Non-pigmented ciliary epithelial cell (primary cell): ENCODE measurements around the gene OR4M1.
"Not testable (repeated sequence)": the region's sequence is repeated elsewhere in the genome, so short reads cannot be mapped to it uniquely, and the experiment has no call there.

Experiments
- DNase-seq: peaks from one replicate; pipeline ENCODE4 v3.0.0-alpha.2; 2010; ENCODE audit warnings: low read depth

OR4M1 gene, protein sequence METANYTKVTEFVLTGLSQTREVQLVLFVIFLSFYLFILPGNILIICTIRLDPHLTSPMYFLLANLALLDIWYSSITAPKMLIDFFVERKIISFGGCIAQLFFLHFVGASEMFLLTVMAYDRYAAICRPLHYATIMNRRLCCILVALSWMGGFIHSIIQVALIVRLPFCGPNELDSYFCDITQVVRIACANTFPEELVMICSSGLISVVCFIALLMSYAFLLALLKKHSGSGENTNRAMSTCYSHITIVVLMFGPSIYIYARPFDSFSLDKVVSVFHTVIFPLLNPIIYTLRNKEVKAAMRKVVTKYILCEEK

DNA sequence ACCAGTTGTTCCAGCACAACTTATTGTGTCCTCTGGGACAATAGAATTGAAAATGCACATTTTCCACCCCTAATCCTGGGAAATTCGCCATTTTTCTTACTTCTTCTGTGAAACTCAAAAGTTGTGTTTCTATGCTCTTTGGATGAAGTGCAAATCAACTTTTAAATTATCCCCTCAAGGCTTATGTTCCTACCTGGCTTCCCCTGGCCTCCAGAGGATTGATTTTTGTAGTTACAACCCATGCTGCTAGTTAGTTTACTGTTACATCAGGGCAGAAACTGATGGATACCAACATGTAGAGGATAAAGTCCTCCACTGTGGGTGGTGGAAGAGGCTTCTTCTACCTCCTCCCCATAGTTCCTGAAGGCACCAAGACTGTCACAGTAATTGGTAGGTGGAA is at the start of gene OR4M1:
TSS of gene OR4M1 (plus strand) at position 301 of the 400 bp plus-strand sequence. CDS start 6,819 bp downstream, outside the sequence.
- DNase-seq = not testable (repeated sequence)

DNA sequence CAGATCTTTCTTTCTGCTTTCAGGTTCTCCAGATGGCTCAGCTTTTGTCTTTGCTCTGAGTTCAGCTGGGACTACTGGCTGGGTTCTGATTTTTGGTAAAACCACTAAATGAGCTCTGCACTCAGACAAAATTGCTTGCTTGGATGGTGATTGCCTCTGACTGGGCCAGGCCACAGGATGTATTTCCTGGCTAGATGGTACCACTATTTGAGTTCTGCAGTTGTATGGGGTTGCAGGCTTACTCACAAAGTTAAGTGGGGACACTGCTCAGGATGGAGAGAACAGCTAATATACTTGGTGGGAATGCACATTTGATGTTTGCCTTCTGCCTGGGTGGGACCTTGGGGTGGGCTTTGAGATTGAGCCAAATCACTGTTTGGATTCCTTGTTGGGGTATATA is 43.9 kb upstream of the OR4M1 start:
- no peak for DNase-seq

DNA sequence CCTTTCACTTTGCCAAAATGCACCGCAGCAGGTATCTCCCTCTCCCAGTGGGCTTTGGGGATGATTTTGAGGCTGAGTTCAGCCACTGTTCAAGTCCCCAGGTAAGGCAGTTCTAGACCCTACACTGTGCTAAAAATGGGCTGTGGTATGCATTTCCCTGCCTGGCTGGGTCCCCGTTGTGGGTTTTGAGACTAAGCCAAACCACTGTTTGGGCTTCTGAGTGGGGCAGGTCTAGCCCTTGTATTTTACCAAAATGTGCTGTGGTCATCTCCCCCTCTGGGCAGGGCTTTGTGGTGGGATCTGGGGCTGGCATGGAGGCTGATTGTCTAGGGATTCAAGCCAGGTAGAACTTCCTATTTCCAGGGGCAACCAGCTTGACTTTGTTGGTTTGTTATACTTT is 43.5 kb upstream of the OR4M1 start:
- no peak for DNase-seq

DNA sequence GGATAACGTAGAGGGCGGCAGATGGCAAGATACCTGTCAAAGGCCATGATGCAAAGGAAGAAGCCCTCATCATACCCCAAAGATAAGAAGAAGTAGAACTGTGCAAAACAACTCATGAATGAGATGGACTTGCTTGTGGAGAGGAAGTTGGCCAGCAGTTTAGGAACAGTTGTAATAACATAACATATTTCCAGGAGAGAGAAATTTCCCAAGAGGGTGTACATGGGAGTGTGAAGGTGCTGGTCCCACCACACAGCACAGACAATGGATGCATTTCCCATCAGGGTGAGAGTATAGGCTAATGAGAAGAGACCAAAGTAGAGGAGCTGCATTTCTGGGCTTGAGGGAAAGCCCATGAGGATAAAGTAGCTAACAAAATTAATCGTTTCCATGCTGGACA is 39.4 kb upstream of the OR4M1 start:
- not testable (repeated sequence) for DNase-seq

DNA sequence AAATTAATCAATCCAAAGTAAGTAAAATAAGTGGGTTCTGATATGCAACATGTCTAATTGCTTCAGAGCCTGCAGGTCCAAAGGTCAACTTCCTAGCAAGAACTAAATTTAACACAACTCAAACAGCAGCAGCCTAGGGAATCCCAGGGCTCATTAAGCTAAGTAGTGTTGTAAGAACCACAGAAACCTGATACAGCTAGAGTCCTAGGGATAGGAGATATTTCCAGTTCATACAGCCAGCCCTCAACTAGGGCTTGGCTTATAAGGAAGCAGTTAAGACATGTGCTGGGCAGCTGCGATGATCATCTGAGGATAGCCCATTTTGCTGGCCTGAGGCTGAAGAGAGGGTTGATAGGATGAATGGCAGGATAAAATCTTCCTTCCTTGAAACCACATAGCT is 30.0 kb upstream of the OR4M1 start, which contains the start of gene OR4Q3:
TSS of gene OR4Q3 (plus strand) at position 316 of the 400 bp plus-strand sequence.
- no peak for DNase-seq

DNA sequence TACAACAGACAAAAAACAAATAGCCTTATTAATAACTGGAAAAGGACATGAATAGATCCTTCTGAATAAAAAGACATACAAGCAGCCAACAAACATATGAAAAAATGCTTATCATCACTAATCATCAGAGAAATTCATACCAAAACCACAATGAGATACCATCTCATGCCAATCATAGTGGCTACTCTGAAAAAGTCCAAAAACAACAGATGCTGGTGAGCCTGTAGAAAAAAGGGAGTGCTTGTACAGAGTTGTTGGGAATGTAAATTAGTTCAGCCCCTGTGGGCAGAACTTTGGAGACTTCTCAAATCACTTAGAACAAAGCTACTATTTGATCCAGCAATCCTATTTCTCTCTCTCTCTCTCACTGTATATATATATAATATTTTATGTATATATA is 21.0 kb upstream of the OR4M1 start:
- not testable (repeated sequence) for DNase-seq

DNA sequence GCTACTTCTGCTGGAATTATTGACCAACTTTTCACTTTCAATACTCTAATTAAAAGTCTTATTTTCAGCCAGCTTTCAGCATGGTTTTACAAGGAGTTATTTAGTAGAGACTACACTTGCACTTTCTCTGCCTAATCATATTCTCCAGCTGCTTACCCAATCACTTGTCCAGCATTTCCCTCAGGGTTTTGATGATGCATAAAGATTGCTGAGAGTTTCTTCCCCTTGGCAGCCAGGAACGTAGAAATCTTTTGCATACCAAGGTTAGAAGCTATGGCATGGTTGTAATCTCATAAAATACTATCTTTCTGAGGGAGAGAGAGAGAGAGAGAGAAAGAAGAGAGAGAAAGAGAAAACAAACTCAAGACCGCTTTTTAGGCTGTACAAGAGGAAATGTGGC is 19.1 kb upstream of the OR4M1 start:
- no peak for DNase-seq

DNA sequence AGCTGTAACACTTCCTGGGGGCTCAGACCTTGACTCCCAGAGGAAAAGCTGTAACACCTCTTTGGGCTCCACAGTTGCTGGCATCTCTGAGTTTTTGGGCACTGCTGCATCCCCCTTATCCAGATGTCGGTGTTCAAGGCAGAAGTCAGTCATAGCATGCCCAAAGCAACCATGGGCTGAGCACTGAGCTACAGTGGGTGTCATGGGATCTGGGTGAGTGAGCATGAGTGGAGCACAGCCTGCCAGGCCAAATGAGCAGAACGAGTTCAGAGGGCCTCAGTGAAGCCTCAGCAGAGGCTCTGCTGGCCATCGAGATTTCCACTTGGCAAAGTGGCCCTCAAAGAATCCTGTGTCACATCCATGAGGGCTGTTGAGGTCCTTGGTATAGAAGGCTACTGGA is 1.8 kb upstream of the OR4M1 start:
- DNase-seq = not testable (repeated sequence)

DNA sequence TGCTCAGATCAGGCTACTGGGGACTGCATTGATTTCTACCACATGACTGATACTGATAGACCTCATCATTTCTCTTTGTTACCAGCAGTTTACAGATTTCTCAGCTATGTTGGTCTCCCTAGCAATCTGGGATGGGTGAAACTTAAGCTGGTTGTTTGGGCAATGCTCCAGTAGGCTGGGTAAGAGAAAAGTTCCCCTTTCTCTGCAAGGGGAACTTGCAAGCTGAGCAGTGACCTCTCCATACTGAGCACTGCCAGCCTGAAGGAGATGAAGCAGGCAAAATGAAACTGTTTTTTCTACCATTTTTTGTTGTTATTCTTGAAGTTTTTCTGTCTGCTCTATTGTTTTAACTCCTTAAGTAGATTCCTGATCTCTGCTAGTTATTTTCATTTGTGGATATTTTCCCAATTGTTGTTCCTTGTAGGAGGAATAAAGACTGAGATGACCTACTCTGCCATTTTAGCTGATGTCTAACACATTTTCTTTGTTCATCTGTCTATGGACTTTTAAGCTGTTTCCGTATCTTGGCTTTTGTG is 1.3 kb upstream of the OR4M1 start:
- no peak for DNase-seq

DNA sequence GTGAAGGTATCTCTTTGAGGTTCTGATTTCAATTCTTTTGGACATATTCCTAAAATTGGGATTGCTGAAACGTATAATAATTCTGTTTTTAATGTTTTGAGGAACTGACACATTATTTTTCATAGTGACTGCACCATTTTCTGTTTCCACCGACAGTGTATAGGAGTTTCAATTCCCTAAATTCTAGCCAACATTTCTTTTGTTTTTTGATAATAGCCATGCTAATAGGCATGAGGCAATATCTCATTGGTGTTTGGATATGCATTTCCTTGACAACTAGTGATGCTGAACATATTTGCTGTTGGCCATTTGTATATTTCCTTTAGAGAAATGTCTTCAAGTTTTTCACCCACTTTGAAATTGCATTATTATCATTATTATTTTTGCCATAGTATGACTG is 850 bp upstream of the OR4M1 start:
- not testable (repeated sequence) for DNase-seq

DNA sequence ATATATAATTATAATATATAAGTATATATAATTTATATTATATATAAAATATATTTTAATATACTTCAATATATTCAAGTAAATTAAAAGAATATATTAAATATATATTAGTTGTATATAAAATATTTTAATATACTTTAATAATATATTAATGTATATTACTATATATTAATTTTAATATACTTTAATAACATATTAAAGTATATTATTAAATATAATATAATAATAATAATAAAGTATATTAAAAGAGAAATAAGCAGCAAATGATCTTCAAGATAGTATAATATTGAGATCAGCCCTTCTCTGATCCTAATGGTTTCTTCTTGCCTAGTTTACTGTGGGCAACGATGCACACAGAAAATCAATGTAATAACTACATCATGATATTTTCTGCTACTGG is 2.3 kb downstream of the OR4M1 start:
- DNase-seq = no peak

DNA sequence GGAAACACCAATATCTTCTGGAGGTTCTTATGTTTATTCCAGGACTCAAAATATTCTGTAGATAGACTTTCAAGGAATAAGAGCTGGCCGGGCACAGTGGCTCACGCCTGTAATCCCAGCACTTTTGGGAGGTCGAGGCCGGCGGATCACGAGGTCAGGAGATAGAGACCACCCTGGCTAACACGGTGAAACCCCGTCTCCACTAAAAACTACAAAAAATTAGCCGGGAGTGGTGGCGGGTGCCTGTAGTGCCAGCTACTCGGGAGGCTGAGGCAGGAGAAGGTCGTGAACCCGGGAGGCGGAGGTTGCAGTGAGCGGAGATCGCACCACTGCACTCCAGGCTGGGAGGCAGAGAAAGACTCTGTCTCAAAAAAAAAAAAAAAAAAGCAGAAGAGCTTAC is 12.5 kb downstream of the OR4M1 start:
- DNase-seq = not testable (repeated sequence)

DNA sequence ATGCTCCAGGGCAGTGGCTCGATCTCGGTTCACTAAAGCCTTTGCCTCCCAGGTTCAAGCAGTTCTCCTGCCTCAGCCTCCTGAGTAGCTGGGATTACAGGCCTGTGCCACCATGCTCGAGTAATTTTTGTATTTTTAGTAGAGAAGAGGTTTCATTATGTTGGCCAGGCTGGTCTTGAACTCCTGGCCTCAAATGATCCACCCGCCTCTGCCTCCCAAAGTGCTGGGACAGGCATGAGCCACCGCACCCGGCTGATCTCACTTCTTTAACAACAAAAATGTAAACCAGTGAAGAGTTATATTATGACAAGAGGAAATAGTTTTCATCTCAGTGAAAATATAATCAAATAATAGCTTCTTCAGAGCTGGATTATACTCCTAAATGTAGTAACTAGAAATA is 14.0 kb downstream of the OR4M1 start:
- DNase-seq = not testable (repeated sequence)

DNA sequence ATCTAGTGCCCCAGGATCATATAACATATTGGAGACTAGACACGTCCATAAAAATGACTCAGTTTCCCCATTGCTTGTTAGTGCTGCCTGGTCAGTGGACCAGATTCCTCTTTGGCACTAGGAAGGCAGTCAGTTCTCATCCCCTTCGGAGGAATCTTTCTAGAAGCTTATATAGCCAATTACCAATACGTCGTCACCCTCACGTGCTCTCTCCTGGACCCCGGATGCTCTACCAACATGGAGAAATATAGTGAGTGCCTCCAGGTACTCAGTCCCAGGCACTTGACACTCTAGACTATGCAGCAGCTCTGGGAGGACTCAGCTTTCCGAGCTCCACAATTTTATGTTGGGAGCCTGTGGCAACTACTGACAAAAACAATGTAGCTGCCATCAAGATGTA is 14.8 kb downstream of the OR4M1 start:
- DNase-seq = not testable (repeated sequence)

DNA sequence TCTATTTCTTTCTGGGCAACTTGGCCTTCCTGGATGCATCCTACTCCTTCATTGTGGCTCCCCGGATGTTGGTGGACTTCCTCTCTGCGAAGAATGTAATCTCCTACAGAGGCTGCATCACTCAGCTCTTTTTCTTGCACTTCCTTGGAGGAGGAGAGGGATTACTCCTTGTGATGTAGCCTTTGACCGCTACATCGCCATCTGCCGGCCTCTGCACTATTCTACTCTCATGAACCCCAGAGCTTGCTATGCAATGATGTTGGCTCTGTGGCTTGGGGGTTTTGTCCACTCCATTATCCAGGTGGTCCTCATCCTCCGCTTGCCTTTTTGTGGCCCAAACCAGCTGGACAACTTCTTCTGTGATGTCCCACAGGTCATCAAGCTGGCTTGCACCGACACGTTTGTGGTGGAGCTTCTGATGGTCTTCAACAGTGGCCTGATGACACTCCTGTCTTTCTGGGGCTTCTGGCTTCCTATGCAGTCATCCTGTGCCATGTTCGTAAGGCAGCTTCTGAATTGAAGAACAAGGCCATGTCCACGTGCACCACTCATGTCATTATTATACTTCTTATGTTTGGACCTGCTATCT is 23.3 kb downstream of the OR4M1 start:
- DNase-seq = not testable (repeated sequence)

DNA sequence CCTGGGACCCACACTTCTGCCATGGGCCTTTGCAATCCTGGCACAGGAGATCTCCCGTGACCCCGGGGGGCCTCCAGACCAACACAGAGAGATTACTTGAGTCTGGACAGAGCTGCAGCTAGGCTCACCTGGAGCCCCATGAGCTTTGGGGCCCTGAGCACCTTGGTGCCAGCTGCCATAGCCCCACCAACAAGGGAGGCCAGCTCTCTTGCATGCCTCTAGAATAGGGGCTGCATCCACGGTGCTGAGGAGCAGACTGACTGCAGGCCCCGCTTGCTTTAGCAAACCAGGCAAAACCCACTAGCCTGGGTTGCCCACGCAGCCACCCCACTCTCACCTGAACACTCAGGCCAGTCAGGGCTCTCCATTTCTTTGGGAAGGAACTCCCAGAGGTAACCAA is 26.6 kb downstream of the OR4M1 start:
- DNase-seq = no peak

DNA sequence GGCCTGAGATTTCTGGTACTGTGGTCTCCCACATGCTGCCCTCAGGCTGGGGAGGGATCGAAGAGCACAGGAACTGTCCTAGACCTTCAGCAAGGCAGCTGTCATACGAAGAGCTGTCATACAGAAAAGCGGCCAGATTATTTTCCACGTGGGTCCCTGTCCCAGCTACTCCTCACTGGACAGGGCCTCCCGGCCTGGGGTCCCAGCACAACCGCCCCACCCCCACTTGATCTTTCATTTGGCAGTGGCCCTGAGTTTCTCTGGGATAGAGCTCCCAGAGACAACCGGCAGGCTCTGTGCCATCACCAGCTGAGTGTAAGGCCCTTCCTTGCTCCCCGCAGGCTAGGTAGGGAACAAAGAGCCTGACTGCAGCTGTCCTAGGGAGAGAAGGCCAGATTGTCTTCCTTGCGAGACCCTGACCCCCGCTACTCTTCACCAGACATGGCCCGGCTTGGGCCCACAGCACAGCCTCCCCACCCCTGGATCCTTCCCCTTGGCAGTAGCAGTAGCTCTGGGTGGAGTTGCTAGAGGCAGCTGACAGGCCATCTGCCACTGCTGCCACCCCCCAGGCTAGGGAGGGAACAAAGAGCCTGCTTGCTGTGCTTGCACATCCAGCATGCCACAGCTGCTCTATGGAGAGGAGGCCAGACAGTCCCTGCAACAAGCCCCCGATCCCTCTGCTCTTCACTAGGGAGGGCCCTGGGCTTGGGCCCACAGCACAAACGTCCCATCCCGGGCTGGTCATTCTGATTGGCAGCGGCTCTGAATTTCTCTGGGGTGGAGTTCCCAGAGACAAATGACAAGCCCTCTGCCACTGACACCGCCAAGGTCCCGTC is 27.2 kb downstream of the OR4M1 start:
- no peak for DNase-seq

DNA sequence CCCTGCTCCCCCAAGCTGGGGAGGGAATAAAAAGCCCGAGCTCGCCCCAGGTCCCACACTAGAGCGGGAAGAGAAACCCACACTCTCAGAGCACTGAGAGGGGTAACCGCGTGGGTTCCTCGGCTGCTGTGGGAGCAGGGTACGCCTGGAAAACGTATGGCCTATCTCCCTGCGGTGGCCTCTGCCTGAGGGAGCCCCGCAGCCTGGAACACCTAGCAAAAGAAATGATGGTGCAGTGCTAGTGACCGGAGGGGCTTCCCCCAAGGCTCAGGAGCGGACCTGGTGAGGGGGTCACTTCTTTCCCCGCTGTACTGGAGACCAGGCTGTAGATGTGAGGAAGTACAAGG is 27.8 kb downstream of the OR4M1 start:
- DNase-seq = no peak

DNA sequence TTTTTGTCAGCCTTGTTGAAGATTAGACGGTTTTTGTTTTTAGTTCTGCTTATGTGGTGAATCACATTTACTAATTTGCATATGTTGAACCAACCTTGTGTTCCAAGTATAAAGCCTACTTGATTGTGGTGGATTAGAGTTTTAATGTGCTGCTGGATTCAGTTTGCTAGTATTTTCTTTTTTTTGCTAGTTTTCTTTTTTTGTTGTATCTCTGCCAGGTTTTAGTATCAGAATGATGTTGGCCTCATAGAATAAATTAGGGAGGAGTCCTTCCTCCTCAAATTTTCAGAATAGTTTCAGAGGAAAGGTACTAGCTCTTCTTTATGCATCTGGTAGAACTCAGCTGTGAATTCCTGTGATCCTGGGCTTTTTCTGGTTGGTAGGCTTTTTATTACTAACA is 30.2 kb downstream of the OR4M1 start, which contains the start of gene OR4N2:
TSS of gene OR4N2 (plus strand) at position 301 of the 400 bp plus-strand sequence. CDS start 23,679 bp downstream, outside the sequence.
- not testable (repeated sequence) for DNase-seq

DNA sequence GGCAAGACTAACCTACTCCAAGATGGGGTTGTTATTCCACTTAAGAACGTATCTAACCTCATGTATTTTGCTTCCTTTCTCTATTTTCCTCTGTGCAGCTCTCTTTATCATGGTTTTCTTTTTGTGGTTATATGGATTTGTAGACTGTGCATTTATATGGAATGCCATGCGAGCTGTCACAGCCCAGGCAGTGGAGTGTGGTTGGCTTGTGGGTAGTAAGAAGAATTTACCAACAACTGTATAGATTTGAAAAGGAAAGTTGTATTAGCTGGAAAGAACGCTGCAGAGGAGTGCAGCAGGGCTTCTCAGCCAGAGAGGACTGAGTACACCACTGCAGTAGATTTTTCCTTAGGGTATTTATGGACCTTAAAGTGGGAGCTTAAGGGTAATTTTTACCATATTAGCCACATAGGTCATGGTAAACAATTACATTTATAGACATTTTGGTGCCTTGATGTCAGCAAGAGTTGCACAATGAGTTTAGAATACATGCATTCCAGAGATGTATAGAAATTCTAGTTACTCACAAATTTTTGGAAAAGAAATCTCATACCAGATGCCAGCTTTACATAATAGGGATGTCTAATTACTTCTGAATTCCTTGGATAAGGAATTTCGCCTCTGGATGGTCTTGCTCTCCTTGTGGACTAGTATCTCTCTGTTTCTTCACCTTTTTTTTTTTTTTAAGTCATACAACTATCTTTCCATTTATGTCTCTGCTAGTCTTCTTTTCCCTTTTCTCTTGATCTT is 40.0 kb downstream of the OR4M1 start:
- DNase-seq = not testable (repeated sequence)

DNA sequence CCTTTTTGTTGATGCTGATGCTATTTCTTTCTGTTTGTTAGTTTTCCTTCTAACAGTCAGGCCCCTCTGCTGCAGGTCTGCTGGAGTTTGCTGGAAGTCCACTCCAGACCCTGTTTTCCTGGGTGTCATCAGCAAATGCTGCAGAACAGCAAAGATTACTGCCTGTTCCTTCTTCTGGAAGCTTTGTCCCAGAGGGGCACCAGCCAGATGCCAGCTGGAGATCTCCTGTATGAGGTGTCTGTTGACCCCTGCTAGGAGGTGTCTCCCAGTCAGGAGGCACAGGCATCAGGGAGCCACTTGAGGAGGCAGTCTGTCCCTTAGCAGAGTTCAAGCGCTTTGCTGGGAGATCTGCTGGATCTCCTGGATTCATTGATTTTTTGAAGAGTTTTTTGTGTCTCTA is 46.6 kb downstream of the OR4M1 start:
- not testable (repeated sequence) for DNase-seq

DNA sequence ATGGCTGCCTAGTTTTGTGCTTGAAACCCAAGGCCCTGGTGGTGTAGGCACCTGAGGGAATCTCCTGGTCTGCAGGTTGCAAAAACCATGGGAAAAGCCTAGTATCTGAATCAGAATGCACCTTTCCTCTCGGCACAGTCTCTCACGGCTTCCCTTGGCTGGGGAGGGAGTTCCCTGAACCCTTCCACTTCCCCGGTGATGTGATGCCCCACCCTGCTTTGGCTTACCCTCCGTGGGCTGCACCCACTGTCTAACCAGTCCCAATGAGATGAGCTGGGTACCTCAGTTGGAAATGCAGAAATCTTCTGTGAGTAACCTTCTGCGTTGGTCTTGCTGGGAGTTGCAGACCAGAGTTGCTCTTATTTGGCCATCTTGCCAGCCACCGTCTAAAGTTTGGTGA is 47.7 kb downstream of the OR4M1 start:
- not testable (repeated sequence) for DNase-seq
